ENCODE measurements around the gene KCNIP1. TPM values are rescaled to one million over a fixed set of nuclear protein-coding genes. Genes with fewer than 3 reads are reported as not detected.

KCNIP1 gene
- total and polyA plus RNA-seq, 8 donors: 0.35 to 4.9 (median 2.5) TPM

DNA sequence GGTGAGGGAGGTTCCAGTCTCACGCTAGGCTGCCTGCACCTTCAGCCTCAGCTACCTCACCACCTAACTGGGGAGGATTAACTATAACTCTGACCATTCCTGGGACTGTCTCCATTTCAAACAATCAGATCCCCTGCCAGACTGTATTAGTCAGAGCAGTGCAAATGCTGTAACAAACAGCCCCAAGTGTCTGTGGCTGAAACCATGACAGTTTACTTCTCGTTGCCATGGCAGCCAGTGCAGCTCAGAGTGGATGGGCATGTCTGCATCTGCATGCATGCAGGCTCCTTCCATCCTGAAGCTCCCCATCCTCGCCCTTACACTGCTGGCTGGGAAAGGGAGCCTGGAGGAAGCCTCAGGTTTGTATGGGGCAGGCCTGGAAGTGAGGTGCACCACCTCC, 86.7 kb downstream of the KCNIP1 start:
- no peak overlapping the region for H3K4me3 ChIP-seq
- intact Hi-C loops (cut with DNase I): no loop called here
- no peaks in the 10 kb centered on the region for H3K27me3 ChIP-seq
- H3K4me1 ChIP-seq: no peaks in the 10 kb centered on the region
- ATAC-seq (no peak), DNase-seq (no peak)
- no peaks in the 10 kb centered on the region for H3K9me3 ChIP-seq
- no peak overlapping the region for H3K27ac ChIP-seq
- no peaks in the 10 kb centered on the region for H3K36me3 ChIP-seq
- TF ChIP-seq, protein P1, sequence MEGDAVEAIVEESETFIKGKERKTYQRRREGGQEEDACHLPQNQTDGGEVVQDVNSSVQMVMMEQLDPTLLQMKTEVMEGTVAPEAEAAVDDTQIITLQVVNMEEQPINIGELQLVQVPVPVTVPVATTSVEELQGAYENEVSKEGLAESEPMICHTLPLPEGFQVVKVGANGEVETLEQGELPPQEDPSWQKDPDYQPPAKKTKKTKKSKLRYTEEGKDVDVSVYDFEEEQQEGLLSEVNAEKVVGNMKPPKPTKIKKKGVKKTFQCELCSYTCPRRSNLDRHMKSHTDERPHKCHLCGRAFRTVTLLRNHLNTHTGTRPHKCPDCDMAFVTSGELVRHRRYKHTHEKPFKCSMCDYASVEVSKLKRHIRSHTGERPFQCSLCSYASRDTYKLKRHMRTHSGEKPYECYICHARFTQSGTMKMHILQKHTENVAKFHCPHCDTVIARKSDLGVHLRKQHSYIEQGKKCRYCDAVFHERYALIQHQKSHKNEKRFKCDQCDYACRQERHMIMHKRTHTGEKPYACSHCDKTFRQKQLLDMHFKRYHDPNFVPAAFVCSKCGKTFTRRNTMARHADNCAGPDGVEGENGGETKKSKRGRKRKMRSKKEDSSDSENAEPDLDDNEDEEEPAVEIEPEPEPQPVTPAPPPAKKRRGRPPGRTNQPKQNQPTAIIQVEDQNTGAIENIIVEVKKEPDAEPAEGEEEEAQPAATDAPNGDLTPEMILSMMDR (IDR thresholded peaks at IDR 0.05): no peak

- H3K27ac ChIP-seq: no peak overlapping the region
- ATAC-seq (no peak), DNase-seq (no peak)
- no peaks in the 10 kb centered on the region for H3K4me1 ChIP-seq
- TF ChIP-seq, protein P1 (IDR thresholded peaks at IDR 0.05): no peak
- intact Hi-C loops (cut with DNase I): no loop called here
- no peak overlapping the region for H3K4me3 ChIP-seq
- H3K36me3 ChIP-seq: no peaks in the 10 kb centered on the region
- H3K27me3 ChIP-seq: no peaks in the 10 kb centered on the region
- H3K9me3 ChIP-seq: no peaks in the 10 kb centered on the region
These were observed 87.2 kb downstream of the KCNIP1 start for GRCh38 chr5:170591054-170591453.

DNA sequence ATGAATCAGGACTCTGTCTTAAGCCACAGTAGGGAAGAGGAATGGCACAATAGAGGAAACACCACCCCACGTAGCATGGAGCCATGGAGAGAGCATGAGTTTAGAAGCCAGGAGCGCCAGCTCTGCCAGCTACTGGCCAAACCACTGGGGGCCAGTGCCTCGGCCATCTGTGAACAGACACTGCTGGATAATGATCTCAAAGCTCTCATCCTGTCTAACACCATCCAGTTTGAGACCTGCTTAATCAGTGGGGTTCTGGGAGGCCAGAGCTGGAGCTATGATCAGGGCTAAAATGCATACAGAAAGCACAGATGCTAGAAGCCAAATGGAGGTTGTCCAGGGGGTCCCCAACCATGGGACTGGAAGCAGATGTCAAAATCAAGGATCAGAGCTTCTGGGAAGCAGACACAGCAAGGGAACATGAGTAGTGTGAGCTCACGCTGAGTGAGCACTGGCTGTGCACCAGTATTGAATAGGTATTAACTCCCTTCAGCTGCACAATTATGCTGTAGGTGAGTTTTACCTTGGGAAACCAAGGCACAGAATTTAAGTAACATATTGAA, 92.7 kb downstream of the KCNIP1 start:
- Histone ChIP-seq H3K9me3 (no peaks in the 10 kb centered on the region), H3K4me1 (peaks cover 0 to 5% of the 10 kb centered on the region in 2 donors), H3K27me3 (no peaks in the 10 kb centered on the region), H3K36me3 (no peaks in the 10 kb centered on the region), H3K4me3 (no peak overlapping the region), H3K27ac (no peak overlapping the region)
- no peak for DNase-seq
- intact Hi-C loops (cut with DNase I): no loop called here
- ATAC-seq: no peak
- TF ChIP-seq, protein P1 (IDR thresholded peaks at IDR 0.05): no peak

DNA sequence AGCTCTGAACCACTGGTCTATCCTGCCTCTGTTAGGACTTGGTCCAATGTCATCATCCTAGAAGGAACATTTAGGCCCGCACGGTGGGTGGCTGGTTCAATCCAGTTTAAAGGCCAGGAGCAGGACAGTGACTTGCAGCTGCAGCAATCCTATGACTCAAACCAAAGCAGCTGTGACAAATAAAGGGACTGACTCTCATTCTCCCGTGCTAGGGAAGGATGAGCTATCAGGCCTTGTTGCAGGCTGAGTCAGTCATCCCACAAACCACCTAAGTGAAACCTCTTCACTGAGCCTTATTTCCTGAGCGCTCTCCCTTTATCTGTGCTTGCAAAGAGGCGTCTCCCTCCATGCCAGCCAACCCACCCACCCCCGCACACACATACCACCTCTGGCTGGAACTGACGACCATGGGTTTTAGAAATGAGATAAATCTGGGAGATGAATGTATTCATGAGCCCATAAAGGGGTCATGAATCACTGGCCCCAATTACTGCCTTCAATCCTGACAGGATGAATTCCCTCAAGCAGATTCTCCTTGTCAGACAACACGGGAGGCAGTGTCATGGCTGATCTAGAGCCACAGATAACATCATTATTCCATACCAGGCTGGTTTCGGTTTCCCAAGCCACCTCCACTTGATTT, 93.4 kb downstream of the KCNIP1 start:
- no peaks in the 10 kb centered on the region for H3K27me3 ChIP-seq
- peaks cover 0 to 5% of the 10 kb centered on the region in 2 donors for H3K4me1 ChIP-seq
- no peak overlapping the region for H3K4me3 ChIP-seq
- ATAC-seq (peak; percentile 56), DNase-seq (no peak)
- intact Hi-C loops (cut with DNase I): no loop called here
- H3K36me3 ChIP-seq: no peaks in the 10 kb centered on the region
- no peaks in the 10 kb centered on the region for H3K9me3 ChIP-seq
- H3K27ac ChIP-seq: no peak overlapping the region
- TF ChIP-seq, protein P1 (IDR thresholded peaks at IDR 0.05): no peak

DNA sequence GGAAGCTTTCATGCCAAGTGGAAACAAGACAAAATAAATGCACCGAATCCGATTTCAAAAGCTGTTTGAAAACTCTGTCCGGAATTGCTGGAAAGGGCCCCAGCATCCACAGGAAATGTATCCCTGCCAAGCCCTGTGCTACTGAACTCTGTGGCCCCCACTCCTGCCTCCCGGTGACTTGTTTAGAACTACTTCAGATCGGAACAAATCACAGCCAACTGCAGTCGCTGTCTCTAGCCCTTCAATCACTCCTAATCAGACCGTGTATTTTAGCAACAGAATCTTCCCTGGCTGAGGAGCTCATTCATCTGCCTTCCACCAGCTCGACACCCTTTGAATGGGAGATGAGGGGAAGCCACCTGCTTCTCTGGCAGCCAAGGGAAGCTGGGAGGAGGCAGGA, 94.1 kb downstream of the KCNIP1 start:
- H3K4me3 ChIP-seq: no peak overlapping the region
- peak in 2 of 4 donors; percentile 42 to 69 for DNase-seq
- H3K36me3 ChIP-seq: no peaks in the 10 kb centered on the region
- TF ChIP-seq, protein P1 (IDR thresholded peaks at IDR 0.05): no peak
- H3K27ac ChIP-seq: no peak overlapping the region
- H3K27me3 ChIP-seq: no peaks in the 10 kb centered on the region
- no peak for ATAC-seq
- peaks cover 0 to 5% of the 10 kb centered on the region in 2 donors for H3K4me1 ChIP-seq
- intact Hi-C loops (cut with DNase I): no loop called here
- H3K9me3 ChIP-seq: no peaks in the 10 kb centered on the region

All from left lung (tissue), 10 donors.